SU-DHL-6 (cell line): ENCODE results near the gene ZNF536.

Source experiments
- H2AFZ ChIP-seq: fragments of 200-600 bp; sonication (generic); 2 replicates; pipeline ENCODE4 v1.6.1; 2014; ENCODE audit warnings: low read depth, mild to moderate bottlenecking, moderate library complexity, mixed read lengths, antibody characterized with exemption, low read length; ENCODE audit not compliant: severe bottlenecking
- H3F3A ChIP-seq: fragments of 200-600 bp; shearing (Covaris generic); 2 replicates; pipeline ENCODE4 v1.6.0; 2016; ENCODE audit warnings: antibody characterized with exemption, mild to moderate bottlenecking; ENCODE audit not compliant: insufficient read depth
- H3K27ac ChIP-seq: fragments of 200-600 bp; sonication (generic); 2 replicates; pipeline ENCODE4 v1.5.1; 2016; ENCODE audit warnings: low read depth, mild to moderate bottlenecking, low read length, moderate library complexity, mixed read lengths
- H3K27me3 ChIP-seq: fragments of 200-600 bp; sonication (generic), shearing (Covaris generic); 2 replicates; pipeline ENCODE4 v1.6.0; 2014; ENCODE audit warnings: mild to moderate bottlenecking, low read length
- H3K36me3 ChIP-seq: fragments of 200-600 bp; sonication (generic); 2 replicates; pipeline ENCODE4 v1.6.1; 2014; ENCODE audit warnings: mild to moderate bottlenecking, low read length, mixed read lengths
- H3K4me2 ChIP-seq: fragments of 300-600, 200-600 bp; shearing (Covaris generic), sonication (generic); 2 replicates; pipeline ENCODE4 v1.6.0; 2014; ENCODE audit warnings: low read length, low read depth, mild to moderate bottlenecking; ENCODE audit not compliant: poor library complexity, severe bottlenecking
- H3K4me3 ChIP-seq: fragments of 200-600 bp; sonication (generic); 2 replicates; pipeline ENCODE4 v1.5.1; 2014; ENCODE audit warnings: antibody characterized with exemption, low read length, mild to moderate bottlenecking, mixed read lengths; ENCODE audit not compliant: insufficient read depth, poor library complexity, severe bottlenecking
- H3K79me2 ChIP-seq: fragments of 200-600 bp; sonication (generic); 2 replicates; pipeline ENCODE4 v1.6.1; 2014; ENCODE audit warnings: mild to moderate bottlenecking, low read length, moderate library complexity; ENCODE audit not compliant: insufficient read depth
- H3K9ac ChIP-seq: fragments of 200-600 bp; sonication (generic); 2 replicates; pipeline ENCODE4 v1.7.0; 2014; ENCODE audit warnings: mild to moderate bottlenecking, low read length
- H3K9me2 ChIP-seq: fragments of 200-600 bp; sonication (generic); replicated peaks from 2 replicates; pipeline ENCODE4 v1.6.1; 2014; ENCODE audit warnings: low read length; ENCODE audit not compliant: insufficient read depth
- H3K9me3 ChIP-seq: fragments of 200-600 bp; sonication (generic); 2 replicates; pipeline ENCODE4 v1.6.1; 2014; ENCODE audit warnings: low read length, mixed read lengths; ENCODE audit not compliant: insufficient read depth
- H4K20me1 ChIP-seq: fragments of 200-600 bp; sonication (generic); 2 replicates; pipeline ENCODE4 v1.6.1; 2014; ENCODE audit warnings: low read depth, mild to moderate bottlenecking, antibody characterized with exemption, low read length, moderate library complexity, mixed read lengths
- EZH2phosphoT487 ChIP-seq: fragments of 200-600 bp; sonication (generic), shearing (Covaris generic); conservative IDR thresholded peaks from 2 replicates; pipeline ENCODE4 v1.6.1; 2018; ENCODE audit warnings: mild to moderate bottlenecking, antibody characterized with exemption, low read length, moderate library complexity, mixed read lengths
- TF ChIP-seq, protein P1 (sequence below): fragments of 200-600 bp; sonication (generic); IDR thresholded peaks from one replicate; pipeline ENCODE4 v1.5.1; 2017; ENCODE audit warnings: antibody characterized with exemption, mild to moderate bottlenecking, low read length, moderate library complexity; ENCODE audit not compliant: insufficient read depth, poor library complexity, severe bottlenecking

The ZNF536 gene

DNA sequence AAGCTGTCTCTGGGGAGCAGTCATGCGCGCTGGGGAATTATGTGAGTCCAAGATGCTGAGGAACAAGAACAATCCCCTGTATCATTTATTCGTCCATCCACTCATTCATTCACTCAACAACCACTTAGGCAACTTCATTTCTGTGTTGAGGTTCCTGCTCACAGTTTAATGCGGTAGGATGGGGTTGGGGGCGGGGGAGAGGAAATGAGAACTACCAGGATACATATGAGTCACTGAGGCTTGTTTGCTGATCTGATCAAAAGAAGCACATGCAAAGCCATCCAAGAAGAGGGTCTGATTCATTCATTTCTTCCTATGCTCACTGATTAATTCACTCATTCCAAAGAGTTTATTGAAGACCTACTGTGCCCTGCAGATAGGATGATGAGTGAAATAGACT, 20.9 kb downstream of the ZNF536 start:
- H3K79me2 ChIP-seq: no peaks in the 10 kb centered on the region
- no peaks in the 10 kb centered on the region for H3K36me3 ChIP-seq
- TF ChIP-seq EZH2phosphoT487: no peak
- TF ChIP-seq, protein P1, sequence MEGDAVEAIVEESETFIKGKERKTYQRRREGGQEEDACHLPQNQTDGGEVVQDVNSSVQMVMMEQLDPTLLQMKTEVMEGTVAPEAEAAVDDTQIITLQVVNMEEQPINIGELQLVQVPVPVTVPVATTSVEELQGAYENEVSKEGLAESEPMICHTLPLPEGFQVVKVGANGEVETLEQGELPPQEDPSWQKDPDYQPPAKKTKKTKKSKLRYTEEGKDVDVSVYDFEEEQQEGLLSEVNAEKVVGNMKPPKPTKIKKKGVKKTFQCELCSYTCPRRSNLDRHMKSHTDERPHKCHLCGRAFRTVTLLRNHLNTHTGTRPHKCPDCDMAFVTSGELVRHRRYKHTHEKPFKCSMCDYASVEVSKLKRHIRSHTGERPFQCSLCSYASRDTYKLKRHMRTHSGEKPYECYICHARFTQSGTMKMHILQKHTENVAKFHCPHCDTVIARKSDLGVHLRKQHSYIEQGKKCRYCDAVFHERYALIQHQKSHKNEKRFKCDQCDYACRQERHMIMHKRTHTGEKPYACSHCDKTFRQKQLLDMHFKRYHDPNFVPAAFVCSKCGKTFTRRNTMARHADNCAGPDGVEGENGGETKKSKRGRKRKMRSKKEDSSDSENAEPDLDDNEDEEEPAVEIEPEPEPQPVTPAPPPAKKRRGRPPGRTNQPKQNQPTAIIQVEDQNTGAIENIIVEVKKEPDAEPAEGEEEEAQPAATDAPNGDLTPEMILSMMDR: no peak
- no peak overlapping the region for H3K9ac ChIP-seq
- H3K27me3 ChIP-seq: no peaks in the 10 kb centered on the region
- H3K9me3 ChIP-seq: no peaks in the 10 kb centered on the region
- no peak overlapping the region for H3K4me3 ChIP-seq
- no peak overlapping the region for H2AFZ ChIP-seq
- no peak overlapping the region for H3K27ac ChIP-seq
- no peaks in the 10 kb centered on the region for H3K9me2 ChIP-seq
- H3K4me2 ChIP-seq: no peak overlapping the region
- no peaks in the 10 kb centered on the region for H3F3A ChIP-seq
- H4K20me1 ChIP-seq: no peaks in the 10 kb centered on the region

DNA sequence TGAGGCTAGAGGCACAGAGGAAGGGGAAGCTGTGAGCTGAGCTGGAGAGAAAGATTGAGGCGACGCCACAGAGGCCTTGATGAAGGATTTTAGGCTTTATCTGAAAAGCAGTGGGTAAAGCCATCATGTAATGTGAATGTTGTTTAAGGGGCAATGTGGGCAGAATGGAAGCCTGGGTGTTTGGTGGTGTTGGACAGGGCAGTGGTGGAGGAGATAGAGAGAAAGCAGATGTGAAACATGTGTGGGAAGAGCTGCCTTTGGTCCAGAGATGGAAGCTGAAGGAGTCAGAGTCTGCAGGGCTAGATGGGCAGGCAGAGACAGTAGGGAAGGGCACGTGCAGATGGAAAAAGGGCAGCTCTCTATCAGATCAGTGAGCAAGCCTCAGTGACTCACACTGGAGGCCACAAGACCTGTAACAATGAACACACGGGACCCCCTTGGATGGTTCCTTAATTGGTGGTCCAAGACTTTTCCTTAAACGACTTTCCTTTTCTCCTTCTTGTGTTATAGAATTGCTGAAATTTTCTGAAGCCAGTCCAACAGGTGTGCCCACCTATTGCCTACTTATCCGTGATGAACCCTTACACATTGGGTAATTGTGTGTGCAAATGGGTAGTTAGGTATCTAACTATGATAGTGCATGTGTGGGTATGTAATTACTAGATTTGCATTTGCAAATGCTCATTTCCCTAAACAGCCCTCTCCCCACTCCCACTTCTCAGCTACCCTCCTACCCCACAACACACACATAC, 21.7 kb downstream of the ZNF536 start:
- no peaks in the 10 kb centered on the region for H4K20me1 ChIP-seq
- TF ChIP-seq, protein P1: no peak
- no peak for TF ChIP-seq EZH2phosphoT487
- H3K36me3 ChIP-seq: no peaks in the 10 kb centered on the region
- H3K9me2 ChIP-seq: no peaks in the 10 kb centered on the region
- no peaks in the 10 kb centered on the region for H3F3A ChIP-seq
- no peaks in the 10 kb centered on the region for H3K9me3 ChIP-seq
- no peak overlapping the region for H2AFZ ChIP-seq
- no peaks in the 10 kb centered on the region for H3K27me3 ChIP-seq
- no peak overlapping the region for H3K27ac ChIP-seq
- no peak overlapping the region for H3K4me2 ChIP-seq
- no peak overlapping the region for H3K9ac ChIP-seq
- no peak overlapping the region for H3K4me3 ChIP-seq
- H3K79me2 ChIP-seq: no peaks in the 10 kb centered on the region

DNA sequence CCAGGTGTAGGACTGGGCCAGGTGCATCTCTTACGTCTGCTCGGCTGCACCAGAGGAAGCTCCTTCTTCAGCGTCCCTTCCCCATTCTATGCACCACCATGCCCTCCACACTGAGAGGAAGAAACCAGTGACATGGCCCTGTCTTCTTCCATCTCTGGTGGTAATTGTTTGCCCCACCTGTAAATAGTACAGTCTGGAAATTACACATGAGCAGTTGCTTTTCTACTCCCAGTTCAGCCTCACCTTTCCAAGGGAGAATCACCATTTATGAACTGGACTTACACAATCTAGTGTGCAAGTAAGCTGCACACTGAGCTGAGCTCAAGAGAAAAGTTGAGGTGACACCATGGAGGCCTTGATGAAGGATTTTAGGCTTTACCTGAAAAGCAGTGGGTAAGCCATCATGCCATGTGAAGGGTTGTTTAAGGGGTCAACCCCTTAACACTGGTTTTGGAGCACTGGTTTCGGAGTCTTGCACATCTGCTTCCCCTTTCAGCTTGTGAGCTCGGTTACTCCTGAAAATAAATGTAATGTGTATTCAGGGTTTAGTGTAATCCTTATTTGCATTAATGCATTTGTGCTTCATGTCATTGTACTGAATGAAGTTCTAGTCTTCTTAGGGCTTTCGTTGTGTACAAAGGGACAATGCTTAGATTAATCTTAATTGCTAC, 22.4 kb downstream of the ZNF536 start:
- Histone ChIP-seq H3K9me2 (no peaks in the 10 kb centered on the region), H3K36me3 (no peaks in the 10 kb centered on the region), H3K4me2 (no peak overlapping the region), H3K4me3 (no peak overlapping the region), H4K20me1 (no peaks in the 10 kb centered on the region), H3F3A (no peaks in the 10 kb centered on the region), H3K27ac (no peak overlapping the region), H2AFZ (no peak overlapping the region), H3K9ac (no peak overlapping the region), H3K9me3 (no peaks in the 10 kb centered on the region), H3K79me2 (no peaks in the 10 kb centered on the region), H3K27me3 (no peaks in the 10 kb centered on the region)
- TF ChIP-seq EZH2phosphoT487: no peak
- TF ChIP-seq, protein P1: no peak
